HG03457 (cell line): ENCODE results near the gene ADCY6.
A peak's percentile ranks its signal among the peaks of the same experiment; 100 is the strongest.
"Not testable (repeated sequence)": the region's sequence is repeated elsewhere in the genome, so short reads cannot be mapped to it uniquely, and the experiment has no call there.

Experiments used
- ATAC-seq: cut with Tn5 transposase; IDR thresholded peaks from one replicate; pipeline ENCODE4 v1.9.1; 2021; ENCODE audit warnings: moderate number of reproducible peaks; ENCODE audit not compliant: unreplicated experiment

The ADCY6 gene

DNA sequence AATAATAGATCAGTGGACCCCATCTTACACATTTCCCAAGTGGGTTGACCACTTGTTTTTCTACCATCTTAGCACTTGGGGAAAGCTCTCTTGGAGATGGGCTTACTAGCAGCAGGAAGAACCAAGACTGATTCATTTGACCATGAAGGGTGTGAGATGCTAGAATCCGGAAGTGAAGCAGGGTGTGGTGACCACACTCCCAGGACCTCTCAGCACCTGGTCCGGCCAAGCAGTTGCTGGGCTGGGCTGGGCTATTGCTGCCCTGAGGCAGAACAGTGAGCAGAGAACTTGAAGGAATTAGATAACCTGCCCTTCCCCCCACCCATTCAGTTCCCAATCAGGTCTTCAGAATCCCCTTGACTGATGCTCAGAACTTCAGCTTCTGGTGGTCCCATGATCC, 24.4 kb downstream of the ADCY6 start:
- ATAC-seq, result no peak

DNA sequence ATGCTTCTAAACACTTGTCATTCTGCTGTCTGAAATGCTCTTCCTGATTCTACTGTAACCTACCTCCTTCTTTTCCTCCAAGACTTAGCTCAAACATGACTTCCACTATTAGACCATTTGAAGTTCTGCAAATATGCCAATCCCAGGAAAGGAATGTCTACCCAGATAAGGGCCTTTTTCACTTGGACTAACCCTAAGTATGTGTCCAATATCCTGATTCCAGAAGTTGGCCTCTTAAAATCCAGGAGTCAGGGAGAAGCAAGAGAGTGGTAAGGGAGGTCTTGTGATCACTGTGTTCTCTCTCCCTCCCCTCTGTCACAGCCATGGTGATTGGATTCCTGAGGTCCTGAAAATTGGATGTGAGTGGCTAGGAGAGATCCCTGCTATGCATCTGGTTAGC, 30.2 kb downstream of the ADCY6 start:
- no peak for ATAC-seq

DNA sequence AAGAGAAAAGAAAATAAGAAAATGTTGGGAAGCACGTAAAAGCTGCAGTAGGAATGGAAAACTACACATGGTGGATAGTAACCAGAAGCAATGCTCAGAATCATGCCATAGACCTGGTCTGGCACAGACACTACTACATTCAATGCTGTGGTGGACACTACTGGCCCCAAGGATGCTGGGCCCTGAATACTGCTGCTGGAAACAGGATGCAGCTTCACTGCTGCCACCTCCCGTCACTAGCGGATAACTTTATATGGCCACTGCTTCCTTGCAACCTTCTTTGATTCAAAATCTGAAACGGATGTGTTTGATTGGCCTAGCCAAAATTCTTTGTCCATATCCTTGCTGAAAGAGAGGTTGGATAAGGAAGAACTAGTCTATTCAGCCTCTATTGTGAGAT, 30.7 kb downstream of the ADCY6 start:
- no peak for ATAC-seq

DNA sequence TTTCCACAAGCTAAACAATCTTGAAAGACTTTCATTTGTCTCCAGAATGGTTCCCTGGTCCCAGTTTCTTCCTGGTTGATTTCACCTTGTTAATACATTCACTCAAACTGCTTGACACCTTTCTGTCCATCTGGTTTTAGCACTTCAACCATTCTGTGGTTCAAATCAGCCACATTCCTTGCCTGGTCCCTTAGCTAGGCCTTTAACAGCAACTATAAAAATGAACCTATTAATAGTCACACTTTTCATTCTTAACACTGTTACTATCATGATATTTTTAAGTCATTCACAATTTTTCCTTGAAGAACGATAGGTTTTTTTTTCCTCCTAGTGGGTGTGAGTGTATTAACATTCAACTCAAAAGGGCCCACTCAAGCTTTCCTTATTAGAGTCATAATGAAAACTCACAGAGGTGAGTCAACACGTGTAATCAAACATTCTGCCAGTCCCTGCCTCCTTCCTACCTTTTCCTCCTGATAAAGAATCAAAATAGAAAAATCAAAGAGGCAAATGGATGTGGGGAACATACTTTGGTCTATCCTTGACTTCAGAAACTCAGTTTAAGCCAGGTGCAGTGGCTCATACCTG, 38.0 kb downstream of the ADCY6 start:
- ATAC-seq, result no peak

DNA sequence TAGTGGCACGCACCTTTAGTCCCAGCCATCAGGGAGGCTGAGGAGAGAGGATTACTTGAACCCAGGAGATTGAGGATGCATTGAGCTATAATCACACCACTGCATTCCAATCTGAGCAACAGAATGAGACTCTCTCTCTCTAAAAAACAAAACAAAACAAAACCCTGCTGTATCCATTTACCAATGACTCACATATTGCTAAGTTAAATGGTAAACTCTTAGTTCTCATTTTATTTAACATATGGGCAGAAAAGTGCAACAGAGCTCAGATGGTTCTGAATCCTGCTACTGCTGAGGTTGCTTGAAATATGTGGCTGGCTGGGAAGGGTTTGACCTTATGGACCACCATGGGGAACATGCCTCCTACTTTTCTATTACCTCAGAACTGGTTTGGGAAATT, 38.7 kb downstream of the ADCY6 start:
- ATAC-seq, result no peak

DNA sequence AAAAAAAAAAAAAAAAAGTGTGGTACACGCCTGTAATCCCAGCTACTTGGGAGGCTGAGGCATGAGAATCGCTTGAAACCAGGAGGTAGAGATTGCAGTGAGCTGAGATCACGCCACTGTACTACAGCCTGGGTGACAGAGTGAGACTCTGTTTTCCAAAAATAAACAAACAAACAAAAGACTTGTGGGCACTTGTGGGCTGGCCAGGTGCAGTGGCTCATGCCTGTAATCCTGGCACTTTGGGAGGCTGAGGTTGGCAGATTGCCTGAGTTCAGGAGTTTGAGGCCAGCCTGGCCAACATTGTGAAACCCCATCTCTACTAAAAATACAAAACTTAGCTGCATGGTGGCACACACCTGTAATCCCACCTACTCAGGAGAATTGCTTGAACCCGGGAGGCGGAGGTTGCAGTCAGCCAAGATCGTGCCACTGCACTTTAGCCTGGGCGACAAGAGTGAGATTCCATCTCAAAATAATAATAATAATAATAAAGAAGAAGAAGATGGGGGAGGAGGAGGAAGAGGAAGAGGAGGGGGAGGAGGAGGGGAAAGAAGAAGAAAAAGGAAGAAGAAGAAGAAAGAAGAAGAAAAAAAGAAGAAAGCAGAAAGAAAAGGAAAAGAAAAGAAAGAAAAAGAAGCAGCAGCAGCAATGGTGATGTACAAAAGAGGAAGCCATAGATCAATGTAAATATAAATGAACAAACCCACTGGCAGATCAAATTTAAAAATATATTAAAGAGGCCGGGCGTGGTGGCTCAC, 44.5 kb downstream of the ADCY6 start:
- no peak for ATAC-seq

DNA sequence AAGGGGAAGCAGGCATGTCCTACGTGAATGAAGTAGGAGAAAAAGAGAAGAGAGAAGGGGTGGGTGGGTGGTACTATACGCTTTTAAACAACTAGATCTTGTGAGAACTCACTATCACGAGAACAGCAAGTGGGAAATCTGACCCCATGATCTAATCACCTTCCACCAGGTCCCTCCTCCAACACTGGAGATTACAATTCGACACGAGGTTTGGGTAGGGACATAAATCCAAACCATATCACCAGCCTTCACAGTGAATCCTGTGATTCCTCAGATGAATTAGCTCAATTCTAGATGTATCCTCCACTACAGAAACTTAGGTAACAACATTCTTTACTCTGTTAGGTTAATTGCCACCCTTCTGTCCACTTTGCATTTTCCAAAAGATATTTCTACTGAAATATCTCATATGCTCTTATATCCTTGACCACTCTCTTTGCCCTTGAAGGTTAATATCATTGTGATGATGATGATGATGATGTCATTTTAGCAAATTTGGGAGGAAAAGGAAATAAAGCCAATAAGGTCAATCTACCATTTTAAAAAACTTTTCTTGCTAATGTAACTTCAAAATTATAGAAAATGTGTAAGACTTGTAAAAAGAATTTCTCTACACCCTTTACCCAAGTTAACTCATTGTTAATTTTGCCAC, 49.1 kb downstream of the ADCY6 start:
- ATAC-seq, result no peak

DNA sequence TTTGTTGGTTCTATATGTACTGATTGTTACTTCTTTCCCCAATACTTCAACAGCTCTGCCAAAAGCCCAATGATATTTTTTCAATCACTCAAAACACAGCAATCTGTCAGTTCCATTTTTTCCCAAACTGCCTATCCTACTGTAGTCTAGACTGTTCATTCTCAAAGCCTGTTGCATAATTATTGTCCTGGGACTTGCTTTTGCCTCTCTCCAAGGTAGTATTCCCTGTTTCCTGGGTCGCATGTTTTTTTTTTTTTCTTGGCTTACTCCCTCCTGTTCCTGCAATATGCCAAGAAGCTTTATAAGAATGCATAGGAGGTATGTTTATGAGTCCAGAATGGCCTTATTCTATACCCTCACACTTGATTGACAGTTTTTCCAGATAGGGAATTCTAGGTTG, 52.4 kb downstream of the ADCY6 start:
- ATAC-seq, result no peak

DNA sequence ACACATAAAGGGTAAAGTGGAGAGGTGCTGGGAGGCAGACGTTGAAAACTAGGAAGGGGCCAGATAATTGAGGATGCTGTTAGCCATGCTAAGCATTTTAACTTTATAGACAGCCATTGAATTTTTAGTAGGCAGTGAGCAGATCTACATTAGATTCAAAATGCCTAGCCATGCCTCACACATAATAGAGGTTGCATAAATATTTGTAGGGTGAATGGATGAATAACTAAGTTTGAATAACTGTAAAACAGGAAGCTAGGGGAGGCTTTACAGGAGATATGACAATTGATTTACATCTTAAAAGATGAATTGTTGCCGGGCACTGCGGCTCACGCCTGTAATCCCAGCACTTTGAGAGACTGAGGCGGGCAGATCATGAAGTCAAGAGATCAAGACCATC, 60.1 kb downstream of the ADCY6 start:
- no peak for ATAC-seq

DNA sequence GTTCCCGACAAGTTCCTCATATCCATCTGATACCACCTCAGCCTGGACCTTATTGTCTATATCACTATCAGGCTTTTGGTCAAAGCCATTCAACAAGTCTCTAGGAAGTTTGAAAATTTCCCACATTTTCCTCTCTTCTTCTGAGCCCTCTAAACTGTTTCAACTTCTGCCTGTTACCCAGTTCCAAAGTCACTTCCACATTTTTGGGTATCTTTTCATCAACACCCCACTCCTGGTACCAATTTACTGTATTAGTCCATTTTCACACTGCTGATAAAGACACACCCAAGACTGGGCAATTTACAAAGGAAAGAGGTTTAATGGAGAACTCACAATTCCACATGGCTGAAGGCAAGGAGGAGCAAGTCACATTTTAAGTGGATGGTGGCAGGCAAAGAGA, 68.2 kb downstream of the ADCY6 start:
- ATAC-seq, result not testable (repeated sequence)

DNA sequence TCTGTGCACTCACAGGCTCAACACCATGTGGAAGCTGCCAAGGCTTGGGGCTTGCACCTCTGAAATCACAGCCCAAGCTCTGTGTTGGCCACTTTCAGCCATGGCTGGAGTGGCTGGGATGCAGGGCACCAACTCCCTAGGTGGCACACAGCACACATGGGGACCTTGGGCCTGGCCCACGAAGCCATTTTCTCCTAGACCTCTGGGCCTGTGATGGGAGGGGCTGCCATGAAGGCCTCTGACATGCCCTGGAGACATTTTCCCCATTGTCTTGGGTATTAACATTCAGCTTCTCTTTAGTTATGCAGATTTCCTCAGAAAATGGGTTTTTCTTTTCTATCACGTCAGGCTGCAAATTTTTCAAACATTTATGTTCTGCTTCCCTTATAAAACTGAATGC, 68.7 kb downstream of the ADCY6 start:
- not testable (repeated sequence) for ATAC-seq

DNA sequence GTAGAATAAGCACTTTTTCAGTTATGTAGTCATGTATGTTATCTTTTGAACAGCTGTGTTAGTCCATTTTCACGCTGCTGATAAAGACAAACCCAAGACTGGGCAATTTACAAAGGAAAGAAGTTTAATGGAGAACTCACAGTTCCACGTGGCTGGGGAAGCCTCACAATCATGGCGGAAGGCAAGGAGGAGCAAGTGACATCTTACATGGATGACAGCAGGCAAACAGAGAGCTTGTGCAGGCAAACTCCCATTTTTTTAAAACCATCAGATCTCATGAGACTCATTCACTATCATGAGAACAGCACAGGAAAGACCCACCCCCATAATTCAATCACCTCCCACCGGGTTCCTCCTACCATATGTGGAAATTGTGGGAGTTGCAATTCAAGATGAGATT, 69.9 kb downstream of the ADCY6 start:
- ATAC-seq, result not testable (repeated sequence)

DNA sequence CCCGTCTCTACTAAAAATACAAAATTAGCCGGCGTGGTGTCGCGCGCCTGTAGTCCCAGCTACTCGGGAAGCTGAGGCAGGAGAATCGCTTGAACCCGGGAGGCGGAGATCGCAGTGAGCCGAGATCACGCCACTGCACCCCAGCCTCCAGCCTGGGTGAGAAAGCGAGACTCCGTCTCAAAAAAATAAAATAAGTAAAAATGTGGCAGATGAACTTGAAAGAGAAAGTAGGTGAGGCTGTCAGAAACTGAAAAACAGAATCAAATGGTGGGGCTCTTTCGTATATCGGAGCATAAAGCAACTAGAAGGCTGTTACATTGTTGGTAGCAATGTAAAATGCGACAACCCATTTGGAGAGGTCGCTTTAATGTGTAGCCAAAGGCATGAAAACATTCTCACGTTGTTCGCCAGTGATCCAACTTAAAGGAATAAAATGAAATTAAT, 71.6 kb downstream of the ADCY6 start:
- no peak for ATAC-seq

DNA sequence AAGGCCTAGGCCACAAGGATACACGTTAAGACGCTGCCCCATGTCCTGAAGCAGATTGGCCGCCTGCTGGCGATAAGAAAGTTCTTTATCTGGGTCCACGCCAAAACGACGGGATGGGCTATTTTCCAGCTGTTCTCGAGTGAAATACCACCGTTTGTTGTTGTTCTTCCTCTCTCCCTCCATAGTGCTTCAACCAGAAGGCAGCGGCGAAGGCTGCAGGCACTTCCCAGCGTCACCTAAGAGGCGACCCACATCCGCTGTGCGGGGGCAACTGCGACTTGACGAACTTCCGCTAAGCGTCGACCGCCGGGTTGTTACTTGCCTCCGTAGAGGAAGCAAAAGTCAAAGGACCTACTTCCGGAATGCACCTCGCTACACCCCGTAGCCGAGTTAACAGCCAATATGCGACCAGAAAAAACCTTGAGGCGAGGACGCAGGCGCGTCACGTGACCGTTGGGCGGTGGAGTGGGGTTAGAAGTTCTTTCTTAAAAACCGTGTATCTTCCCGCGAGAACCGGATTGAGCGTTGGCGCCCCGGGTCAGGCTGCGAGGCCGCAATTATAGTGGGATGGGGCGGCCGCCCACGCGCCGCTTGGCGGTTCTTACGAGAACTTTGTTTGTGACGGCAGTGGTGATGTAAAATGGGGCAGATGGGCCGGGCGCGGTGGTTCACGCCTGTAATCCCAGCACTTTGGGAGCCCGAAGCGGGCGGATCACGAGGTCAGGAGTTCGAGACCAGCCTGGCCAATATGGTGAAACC, 72.2 kb downstream of the ADCY6 start, which contains the start of gene CCNT1:
Gene CCNT1 (minus strand): TSS at position 215 of the 759 bp plus-strand sequence. CDS start 32 bp downstream, at position 183.
- peak; percentile 92 for ATAC-seq
